Liver (tissue), 9 donors: ENCODE measurements around the gene LIPG. TPM values are rescaled to one million over a fixed set of nuclear protein-coding genes. Genes with fewer than 3 reads are reported as not detected.

ENCODE experiments used
- DNase-seq: peaks from one replicate; pipeline ENCODE4 v3.0.0-alpha.2; 2017; ENCODE audit warnings: low spot score
- H3K27ac ChIP-seq, 2 donors: one replicate each; pipeline ENCODE4 v1.7.0; 2013; ENCODE audit warnings: inconsistent platforms in 2 of 2, low read length in 2 of 2, control low read depth in 1 of 2, low read depth in 1 of 2, mild to moderate bottlenecking in 1 of 2
- H3K27me3 ChIP-seq, 4 donors: one replicate each; pipeline versions ENCODE4 v1.6.1 to v1.7.0; 2013; ENCODE audit warnings: low read length in 3 of 4, inconsistent platforms in 1 of 4, mild to moderate bottlenecking in 1 of 4, moderate library complexity in 1 of 4; ENCODE audit not compliant: control insufficient read depth in 4 of 4, insufficient read depth in 4 of 4
- H3K36me3 ChIP-seq, 4 donors: one replicate each; pipeline versions ENCODE4 v1.6.1 to v1.7.0; 2013; ENCODE audit warnings: low read length in 3 of 4, mild to moderate bottlenecking in 3 of 4, low read depth in 1 of 4, moderate library complexity in 1 of 4; ENCODE audit not compliant: control insufficient read depth in 4 of 4, insufficient read depth in 3 of 4
- H3K4me1 ChIP-seq, 4 donors: one replicate each; pipeline versions ENCODE4 v1.6.1 to v1.7.0; 2013; ENCODE audit warnings: low read length in 3 of 4, mild to moderate bottlenecking in 3 of 4, moderate library complexity in 1 of 4; ENCODE audit not compliant: control insufficient read depth in 4 of 4, insufficient read depth in 4 of 4
- H3K4me3 ChIP-seq, 3 donors: one replicate each; pipeline versions ENCODE4 v1.6.1 to v1.7.0; 2013; ENCODE audit warnings: low read length in 3 of 3, control low read depth in 1 of 3, low read depth in 1 of 3, mild to moderate bottlenecking in 1 of 3
- H3K9ac ChIP-seq, 2 donors: one replicate each; pipeline ENCODE4 v1.7.0; 2013; ENCODE audit warnings: low read length in 2 of 2, mild to moderate bottlenecking in 2 of 2, moderate library complexity in 2 of 2, control low read depth in 1 of 2, low read depth in 1 of 2
- H3K9me3 ChIP-seq, 4 donors: one replicate each; pipeline versions ENCODE4 v1.6.1 to v1.7.0; 2013; ENCODE audit warnings: low read length in 3 of 4; ENCODE audit not compliant: control insufficient read depth in 4 of 4
- ATF3 ChIP-seq: IDR thresholded peaks from 2 replicates; pipeline ENCODE4 v1.6.1; 2016; ENCODE audit warnings: antibody characterized with exemption
- CTCF ChIP-seq: fragments of 150-350 bp; IDR thresholded peaks from 2 replicates; pipeline ENCODE4 v1.5.1; 2017; ENCODE audit warnings: improper control_type of control experiment, low read depth, low read length; ENCODE audit not compliant: missing input control
- EGR1 ChIP-seq, 2 donors: IDR thresholded peaks; 2 replicates each; pipeline ENCODE4 v1.6.1; 2016 to 2018; ENCODE audit warnings: antibody characterized with exemption in 2 of 2, low read depth in 2 of 2
- FOXA1 ChIP-seq: IDR thresholded peaks from 2 replicates; pipeline ENCODE4 v1.6.1; 2016; ENCODE audit warnings: antibody characterized with exemption
- FOXA2 ChIP-seq: IDR thresholded peaks from 2 replicates; pipeline ENCODE4 v1.6.1; 2016; ENCODE audit warnings: antibody characterized with exemption
- GABPA ChIP-seq, 2 donors: IDR thresholded peaks in 1 of 2; conservative IDR thresholded peaks in 1 of 2; 2 replicates each; pipeline ENCODE4 v1.6.1; 2016; ENCODE audit warnings: antibody characterized with exemption in 2 of 2, mild to moderate bottlenecking in 1 of 2, moderate library complexity in 1 of 2
- HNF4A ChIP-seq, 2 donors: conservative IDR thresholded peaks; 2 replicates each; pipeline ENCODE4 v1.6.1; 2016; ENCODE audit warnings: antibody characterized with exemption in 2 of 2, mild to moderate bottlenecking in 2 of 2
- JUND ChIP-seq, 2 donors: IDR thresholded peaks; 2 replicates each; pipeline ENCODE4 v1.6.1; 2016; ENCODE audit warnings: antibody characterized with exemption in 2 of 2
- MAX ChIP-seq: IDR thresholded peaks from 2 replicates; pipeline ENCODE4 v1.6.1; 2016; ENCODE audit warnings: antibody characterized with exemption
- NR2F2 ChIP-seq: IDR thresholded peaks from 2 replicates; pipeline ENCODE4 v1.6.1; 2016; ENCODE audit warnings: antibody characterized with exemption
- RAD21 ChIP-seq, 2 donors: IDR thresholded peaks; 2 replicates each; pipeline ENCODE4 v1.6.1; 2016; ENCODE audit warnings: antibody characterized with exemption in 2 of 2, mild to moderate bottlenecking in 2 of 2
- REST ChIP-seq: IDR thresholded peaks from 2 replicates; pipeline ENCODE4 v1.6.1; 2016; ENCODE audit warnings: antibody characterized with exemption, mild to moderate bottlenecking
- SP1 ChIP-seq: IDR thresholded peaks from 2 replicates; pipeline ENCODE4 v1.6.1; 2018; ENCODE audit warnings: antibody characterized with exemption, mild to moderate bottlenecking
- YY1 ChIP-seq: IDR thresholded peaks from 2 replicates; pipeline ENCODE4 v1.6.1; 2016; ENCODE audit warnings: antibody characterized with exemption, mild to moderate bottlenecking
- ZBTB33 ChIP-seq: IDR thresholded peaks from 2 replicates; pipeline ENCODE4 v1.6.1; 2016; ENCODE audit warnings: antibody characterized with exemption
- WGBS: extraction: QIAGEN DNeasy Blood & Tissue Kit; methylation state at CpG from one replicate; pipeline ENCODE4 v1.1.7; 2013; 5-methylcytosine and 5-hydroxymethylcytosine counted together
- polyA plus RNA-seq, 2 donors: library from polyadenylated mRNA; stranded (reverse) in 1 of 2; unstranded in 1 of 2; fragments of 200-250 nt in 1 of 2; fragments of >200 nt in 1 of 2; fragmentation: Nextera tagmentation in 1 of 2; extraction: Ambion mirVana in 1 of 2; gene quantifications; one replicate each; pipeline versions ENCODE4 v1.2.1 to v1.2.3, GENCODE V29; 2013 to 2015
- total RNA-seq, 2 donors: library from RNA; depleted of rRNA; stranded (reverse); fragments of >200 nt; gene quantifications; one replicate each; pipeline ENCODE4 v1.2.3, GENCODE V29; 2014
- donor health status: healthy.
- donor health status: healthy.
- donor health status: healthy.
- donor health status: healthy.
- donor health status: healthy.

The LIPG gene
- total and polyA plus RNA-seq, 4 donors = 2.8 to 150 (median 39.7) TPM

- Histone ChIP-seq H3K36me3 (no peaks in the 10 kb centered on the region), H3K27ac (no peak overlapping the region), H3K4me3 (peak overlapping the region; percentile 22 to 35 (median 27)), H3K9me3 (no peaks in the 10 kb centered on the region), H3K4me1 (peaks cover 0 to 2% (median 0%) of the 10 kb centered on the region in 4 donors), H3K9ac (peak overlapping the region in 1 of 2 donors; percentile 66), H3K27me3 (no peaks in the 10 kb centered on the region)
- no peak for TF ChIP-seq CTCF
- no peak for TF ChIP-seq JUND (IDR thresholded peaks at IDR 0.05)
- TF ChIP-seq YY1 = no peak
- TF ChIP-seq RAD21 (IDR thresholded peaks at IDR 0.05) = no peak
- TF ChIP-seq ATF3 = no peak
- no peak for TF ChIP-seq HNF4A (conservative IDR thresholded peaks at IDR 0.05)
- TF ChIP-seq REST = no peak
- no peak for TF ChIP-seq SP1
- no peak for TF ChIP-seq FOXA2
- no peak for TF ChIP-seq MAX
- no peak for TF ChIP-seq GABPA (IDR thresholded peaks at IDR 0.05 in 1 of 2, conservative IDR thresholded peaks at IDR 0.05 in 1 of 2)
- no peak for TF ChIP-seq FOXA1
- TF ChIP-seq NR2F2 = no peak
- TF ChIP-seq EGR1 (IDR thresholded peaks at IDR 0.05; ENCODE audit: low read depth in 2 of 2) = no peak
- TF ChIP-seq ZBTB33 = no peak
- DNase-seq = no peak
- WGBS = 53% methylated on average over 10 of the region's 10 CpGs
Measured at GRCh38 chr18:49531678-49532153, 30.1 kb upstream of the LIPG start.
